Measurements from ENCODE around the gene HDLBP. TPM values are rescaled to one million over a fixed set of nuclear protein-coding genes. Genes with fewer than 3 reads are reported as not detected.

The HDLBP gene
- total RNA-seq, 1 donor from 2014 or later = 989 TPM

DNA sequence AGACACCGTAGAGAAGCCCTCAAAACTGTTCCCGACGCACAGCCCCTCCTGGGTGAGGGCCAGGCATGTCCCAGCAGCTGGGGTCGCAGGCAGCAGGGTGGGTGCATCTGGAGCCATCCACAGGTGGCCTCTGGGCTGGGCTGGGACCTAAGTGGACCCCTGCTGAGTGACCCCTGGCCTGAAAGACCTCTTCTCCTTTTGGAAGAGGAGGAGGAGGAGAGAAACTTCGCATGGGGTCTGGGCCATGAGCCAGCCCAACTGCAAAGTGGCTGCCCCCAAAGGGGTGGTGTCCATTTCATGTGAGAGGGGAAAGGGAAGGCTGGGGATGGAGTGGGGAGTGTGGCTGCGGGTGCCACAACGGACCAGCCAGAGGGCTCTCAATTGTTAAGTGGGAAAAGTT, 101.9 kb downstream of the HDLBP start:
- no peak for DNase-seq (ENCODE audit: low spot score)
- Mint-ChIP-seq H3K36me3 (ENCODE audit: low read depth) (no peaks in the 10 kb centered on the region), H3K27me3 (ENCODE audit: low read depth) (peaks cover 4% of the 10 kb centered on the region), H3K4me3 (ENCODE audit: unreplicated experiment) (no peak overlapping the region), H3K4me1 (ENCODE audit: low read depth) (peaks cover 14% of the 10 kb centered on the region), H3K9me3 (ENCODE audit: low read depth) (no peaks in the 10 kb centered on the region), H3K27ac (ENCODE audit: unreplicated experiment) (no peak overlapping the region)
- TF ChIP-seq, protein P1, sequence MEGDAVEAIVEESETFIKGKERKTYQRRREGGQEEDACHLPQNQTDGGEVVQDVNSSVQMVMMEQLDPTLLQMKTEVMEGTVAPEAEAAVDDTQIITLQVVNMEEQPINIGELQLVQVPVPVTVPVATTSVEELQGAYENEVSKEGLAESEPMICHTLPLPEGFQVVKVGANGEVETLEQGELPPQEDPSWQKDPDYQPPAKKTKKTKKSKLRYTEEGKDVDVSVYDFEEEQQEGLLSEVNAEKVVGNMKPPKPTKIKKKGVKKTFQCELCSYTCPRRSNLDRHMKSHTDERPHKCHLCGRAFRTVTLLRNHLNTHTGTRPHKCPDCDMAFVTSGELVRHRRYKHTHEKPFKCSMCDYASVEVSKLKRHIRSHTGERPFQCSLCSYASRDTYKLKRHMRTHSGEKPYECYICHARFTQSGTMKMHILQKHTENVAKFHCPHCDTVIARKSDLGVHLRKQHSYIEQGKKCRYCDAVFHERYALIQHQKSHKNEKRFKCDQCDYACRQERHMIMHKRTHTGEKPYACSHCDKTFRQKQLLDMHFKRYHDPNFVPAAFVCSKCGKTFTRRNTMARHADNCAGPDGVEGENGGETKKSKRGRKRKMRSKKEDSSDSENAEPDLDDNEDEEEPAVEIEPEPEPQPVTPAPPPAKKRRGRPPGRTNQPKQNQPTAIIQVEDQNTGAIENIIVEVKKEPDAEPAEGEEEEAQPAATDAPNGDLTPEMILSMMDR (IDR thresholded peaks at IDR 0.05) = no peak

DNA sequence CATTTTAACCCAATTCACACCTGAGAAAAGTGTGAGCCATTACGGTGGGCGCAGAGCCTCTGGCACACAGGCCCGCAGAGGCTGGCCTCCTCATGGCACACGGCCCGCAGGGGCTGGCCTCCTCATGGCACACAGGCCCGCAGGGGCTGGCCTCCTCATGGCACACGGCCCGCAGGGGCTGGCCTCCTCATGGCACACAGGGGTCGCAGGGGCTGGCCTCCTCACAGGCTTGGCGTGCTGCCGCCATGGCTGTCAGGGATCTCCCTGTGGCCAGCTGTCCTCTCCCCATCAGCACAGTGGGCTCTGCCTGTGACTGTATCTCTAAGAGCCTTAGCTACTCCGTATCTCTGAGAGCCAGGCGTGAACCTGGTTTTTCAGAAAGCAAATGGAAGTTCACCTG, 102.4 kb downstream of the HDLBP start:
- H3K27ac Mint-ChIP-seq (ENCODE audit: unreplicated experiment) = no peak overlapping the region
- DNase-seq (ENCODE audit: low spot score) = no peak
- no peaks in the 10 kb centered on the region for H3K36me3 Mint-ChIP-seq (ENCODE audit: low read depth)
- H3K4me3 Mint-ChIP-seq (ENCODE audit: unreplicated experiment) = no peak overlapping the region
- no peaks in the 10 kb centered on the region for H3K9me3 Mint-ChIP-seq (ENCODE audit: low read depth)
- TF ChIP-seq, protein P1 (IDR thresholded peaks at IDR 0.05) = no peak
- H3K4me1 Mint-ChIP-seq (ENCODE audit: low read depth) = peaks cover 12% of the 10 kb centered on the region
- peaks cover 8% of the 10 kb centered on the region for H3K27me3 Mint-ChIP-seq (ENCODE audit: low read depth)

DNA sequence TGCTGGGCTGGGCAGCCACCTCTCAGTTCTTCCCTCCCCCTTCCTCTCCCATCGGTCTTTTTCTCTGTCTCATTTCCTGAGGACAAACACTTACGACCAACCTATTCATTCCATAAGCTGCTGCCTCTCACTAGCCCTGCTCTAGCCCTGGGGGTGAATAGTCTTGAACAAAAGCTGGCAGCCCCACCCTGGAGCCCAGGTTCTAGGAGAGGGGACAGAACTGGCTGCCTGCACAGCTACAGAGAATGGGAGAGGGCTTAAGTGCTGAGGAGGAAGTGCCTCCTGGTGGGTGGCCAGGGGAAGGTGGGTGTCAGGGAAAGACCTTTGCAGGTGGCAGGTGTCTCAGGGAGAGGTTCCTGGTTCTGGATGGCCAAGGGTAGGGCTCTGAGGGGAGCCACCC, 104.2 kb downstream of the HDLBP start:
- Mint-ChIP-seq H3K4me3 (ENCODE audit: unreplicated experiment) (no peak overlapping the region), H3K9me3 (ENCODE audit: low read depth) (no peaks in the 10 kb centered on the region), H3K27me3 (ENCODE audit: low read depth) (peaks cover 8% of the 10 kb centered on the region), H3K4me1 (ENCODE audit: low read depth) (peaks cover 4% of the 10 kb centered on the region), H3K36me3 (ENCODE audit: low read depth) (no peaks in the 10 kb centered on the region), H3K27ac (ENCODE audit: unreplicated experiment) (no peak overlapping the region)
- DNase-seq (ENCODE audit: low spot score) = no peak
- TF ChIP-seq, protein P1 (IDR thresholded peaks at IDR 0.05) = peak; percentile 15

DNA sequence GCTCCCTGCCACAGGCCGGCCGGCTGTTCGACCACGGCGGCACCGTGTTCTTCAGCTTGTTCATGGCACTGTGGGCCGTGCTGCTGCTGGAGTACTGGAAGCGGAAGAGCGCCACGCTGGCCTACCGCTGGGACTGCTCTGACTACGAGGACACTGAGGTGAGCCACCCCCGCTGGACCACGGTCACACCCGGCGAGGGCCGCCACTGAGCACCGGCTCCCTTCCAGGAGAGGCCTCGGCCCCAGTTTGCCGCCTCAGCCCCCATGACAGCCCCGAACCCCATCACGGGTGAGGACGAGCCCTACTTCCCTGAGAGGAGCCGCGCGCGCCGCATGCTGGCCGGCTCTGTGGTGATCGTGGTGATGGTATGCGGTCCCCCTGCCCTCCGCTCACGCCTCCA, 106.2 kb downstream of the HDLBP start:
- Mint-ChIP-seq H3K27ac (ENCODE audit: unreplicated experiment) (no peak overlapping the region), H3K4me3 (ENCODE audit: unreplicated experiment) (no peak overlapping the region), H3K4me1 (ENCODE audit: low read depth) (no peaks in the 10 kb centered on the region), H3K27me3 (ENCODE audit: low read depth) (peaks cover 8% of the 10 kb centered on the region), H3K36me3 (ENCODE audit: low read depth) (no peaks in the 10 kb centered on the region), H3K9me3 (ENCODE audit: low read depth) (no peaks in the 10 kb centered on the region)
- no peak for DNase-seq (ENCODE audit: low spot score)
- TF ChIP-seq, protein P1 (IDR thresholded peaks at IDR 0.05) = no peak

DNA sequence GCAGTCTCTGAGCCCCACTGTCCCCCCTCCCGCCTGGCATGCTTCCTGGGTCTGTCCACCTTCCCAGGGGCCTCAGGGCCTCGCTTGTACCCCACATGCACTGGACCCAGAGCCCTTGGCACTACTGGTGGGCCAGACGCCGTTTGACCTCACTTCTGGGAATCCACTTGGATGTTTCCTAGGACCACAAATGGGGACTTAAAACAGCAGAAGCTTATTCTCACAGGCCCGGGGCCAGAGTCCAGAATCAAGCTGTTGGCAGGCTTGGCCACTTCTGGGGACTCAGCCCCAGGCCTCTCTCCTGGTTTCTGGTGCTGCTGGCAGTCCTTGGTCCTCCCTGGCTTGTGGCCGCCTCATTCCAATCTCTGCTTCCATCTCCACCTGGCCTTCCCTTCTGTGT, 107.4 kb downstream of the HDLBP start:
- no peaks in the 10 kb centered on the region for H3K9me3 Mint-ChIP-seq (ENCODE audit: low read depth)
- no peak for DNase-seq (ENCODE audit: low spot score)
- no peaks in the 10 kb centered on the region for H3K4me1 Mint-ChIP-seq (ENCODE audit: low read depth)
- H3K36me3 Mint-ChIP-seq (ENCODE audit: low read depth) = no peaks in the 10 kb centered on the region
- H3K4me3 Mint-ChIP-seq (ENCODE audit: unreplicated experiment) = no peak overlapping the region
- H3K27me3 Mint-ChIP-seq (ENCODE audit: low read depth) = peaks cover 8% of the 10 kb centered on the region
- TF ChIP-seq, protein P1 (IDR thresholded peaks at IDR 0.05) = no peak
- peak overlapping the region; percentile 3 for H3K27ac Mint-ChIP-seq (ENCODE audit: unreplicated experiment)

All from chondrocyte (in vitro differentiated cells).